Tibial artery (tissue), 4 donors: ENCODE results near the gene PAGE1.
"Not testable (repeated sequence)": the region's sequence is repeated elsewhere in the genome, so short reads cannot be mapped to it uniquely, and the experiment has no call there.

ENCODE experiments used
- DNase-seq, 2 donors: peaks; one replicate each; pipeline ENCODE4 v3.0.0-alpha.2; 2019
- H3K27ac ChIP-seq, 2 donors: fragments of 200-600 bp; sonication (generic) in 1 of 2; 1 replicate in 1 of 2; 2 replicates in 1 of 2; pipeline ENCODE4 v1.5.1; 2018 to 2019; ENCODE audit warnings: mild to moderate bottlenecking in 1 of 2
- H3K27me3 ChIP-seq, 2 donors: fragments of 200-600 bp; sonication (generic) in 1 of 2; one replicate each; pipeline versions ENCODE4 v1.5.1 to v1.6.0; 2016 to 2019
- H3K36me3 ChIP-seq, 3 donors: fragments of 200-600 bp; sonication (generic) in 2 of 3; one replicate each; pipeline ENCODE4 v1.5.1; 2016 to 2019; ENCODE audit warnings: mild to moderate bottlenecking in 2 of 3
- H3K4me1 ChIP-seq, 4 donors: fragments of 200-600 bp; sonication (generic) in 2 of 4; 1 replicate in 3 of 4; 2 replicates in 1 of 4; pipeline ENCODE4 v1.5.1; 2016 to 2019
- H3K4me3 ChIP-seq, 2 donors: fragments of 200-600 bp; sonication (generic) in 1 of 2; 1 replicate in 1 of 2; 2 replicates in 1 of 2; pipeline ENCODE4 v1.5.1; 2018 to 2019; ENCODE audit warnings: mild to moderate bottlenecking in 2 of 2
- H3K9me3 ChIP-seq, 3 donors: fragments of 200-600 bp; sonication (generic) in 1 of 3; one replicate each; pipeline ENCODE4 v1.5.1; 2016 to 2019
- intact Hi-C: fragments of 100-400 bp; cut with DNase I; formaldehyde crosslinking; loops from one replicate; pipeline ENCODE4 v1.15.0; 2023; ENCODE audit warnings: low total_unique reads
- TF ChIP-seq, protein P1 (sequence below), 2 experiments: fragments of 200-600 bp in 1 of 2; fragments of 450-650 bp in 1 of 2; IDR thresholded peaks; one replicate each; pipeline ENCODE4 v1.5.1; 2017 to 2019; ENCODE audit warnings: antibody characterized with exemption in 2 of 2, mild to moderate bottlenecking in 1 of 2, moderate library complexity in 1 of 2

Gene PAGE1

DNA sequence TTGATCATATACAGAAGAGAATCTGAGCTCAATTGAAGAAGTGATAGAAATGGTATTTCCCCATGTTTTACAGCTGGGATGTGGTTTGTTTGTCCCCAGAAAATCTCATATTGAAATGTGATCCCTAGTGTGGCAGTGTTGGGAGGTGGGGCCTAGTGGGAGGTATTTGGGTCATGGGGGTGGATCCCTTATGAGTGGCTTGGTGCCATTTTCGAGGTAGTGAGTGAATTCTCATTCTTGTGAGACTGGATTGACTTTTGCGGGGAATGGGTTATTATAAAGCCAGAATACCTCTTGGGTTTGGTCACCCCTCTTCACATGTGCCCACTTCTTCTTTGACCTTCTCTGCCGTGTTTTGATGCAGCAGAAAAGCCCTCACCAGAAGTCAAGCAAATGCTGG lies 29.6 kb upstream of the PAGE1 start:
- Histone ChIP-seq H3K27me3 (no peaks in the 10 kb centered on the region), H3K36me3 (no peaks in the 10 kb centered on the region), H3K4me3 (no peak overlapping the region), H3K4me1 (no peaks in the 10 kb centered on the region), H3K9me3 (peaks cover 0 to 8% (median 0%) of the 10 kb centered on the region in 3 donors), H3K27ac (no peak overlapping the region)
- TF ChIP-seq, protein P1, sequence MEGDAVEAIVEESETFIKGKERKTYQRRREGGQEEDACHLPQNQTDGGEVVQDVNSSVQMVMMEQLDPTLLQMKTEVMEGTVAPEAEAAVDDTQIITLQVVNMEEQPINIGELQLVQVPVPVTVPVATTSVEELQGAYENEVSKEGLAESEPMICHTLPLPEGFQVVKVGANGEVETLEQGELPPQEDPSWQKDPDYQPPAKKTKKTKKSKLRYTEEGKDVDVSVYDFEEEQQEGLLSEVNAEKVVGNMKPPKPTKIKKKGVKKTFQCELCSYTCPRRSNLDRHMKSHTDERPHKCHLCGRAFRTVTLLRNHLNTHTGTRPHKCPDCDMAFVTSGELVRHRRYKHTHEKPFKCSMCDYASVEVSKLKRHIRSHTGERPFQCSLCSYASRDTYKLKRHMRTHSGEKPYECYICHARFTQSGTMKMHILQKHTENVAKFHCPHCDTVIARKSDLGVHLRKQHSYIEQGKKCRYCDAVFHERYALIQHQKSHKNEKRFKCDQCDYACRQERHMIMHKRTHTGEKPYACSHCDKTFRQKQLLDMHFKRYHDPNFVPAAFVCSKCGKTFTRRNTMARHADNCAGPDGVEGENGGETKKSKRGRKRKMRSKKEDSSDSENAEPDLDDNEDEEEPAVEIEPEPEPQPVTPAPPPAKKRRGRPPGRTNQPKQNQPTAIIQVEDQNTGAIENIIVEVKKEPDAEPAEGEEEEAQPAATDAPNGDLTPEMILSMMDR (IDR thresholded peaks at IDR 0.05): no peak
- no peak for DNase-seq
- intact Hi-C loops: no loop called here

DNA sequence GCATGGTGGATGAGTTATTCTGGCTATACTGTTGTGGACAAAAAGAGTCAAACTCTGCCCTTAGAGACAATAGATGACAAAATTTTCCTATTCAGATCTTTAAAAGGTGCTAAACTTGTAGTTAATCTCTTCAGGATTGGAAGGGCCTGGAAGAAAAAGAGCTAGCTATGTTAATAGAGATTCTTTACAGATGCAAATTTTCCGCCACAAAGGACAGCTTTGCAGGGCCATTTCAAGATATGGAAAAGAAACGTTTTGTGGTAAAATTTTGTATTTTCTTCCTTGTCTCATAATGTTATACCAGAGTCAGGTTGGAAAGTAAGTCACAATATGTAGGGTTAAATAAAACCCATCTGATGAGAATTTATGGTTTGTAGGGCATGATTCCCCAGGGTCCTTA lies 24.3 kb upstream of the PAGE1 start:
- DNase-seq, H3K36me3 ChIP-seq, H3K9me3 ChIP-seq, H3K27ac ChIP-seq, intact Hi-C loops, H3K4me3 ChIP-seq, H3K27me3 ChIP-seq, H3K4me1 ChIP-seq: not testable (repeated sequence)

DNA sequence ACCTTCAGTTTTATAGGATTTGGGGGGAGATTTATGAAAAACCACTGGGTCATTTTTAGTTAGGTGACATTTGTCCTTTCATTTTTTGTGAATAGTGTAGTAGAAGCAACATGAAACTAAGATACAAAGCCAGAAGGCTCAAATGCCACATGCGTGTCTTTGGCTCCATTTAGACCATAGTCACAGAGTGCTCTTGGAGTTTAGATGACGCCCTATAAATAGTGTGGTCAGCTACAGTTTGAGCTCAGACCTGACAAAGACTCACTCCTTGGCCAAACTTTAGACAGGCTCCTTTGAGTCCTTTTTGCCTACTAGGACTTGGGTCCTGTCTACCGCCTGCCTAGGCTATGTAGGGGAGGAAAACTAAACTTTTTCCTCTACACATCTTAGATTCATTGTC lies 16.8 kb upstream of the PAGE1 start:
- Histone ChIP-seq H3K4me1 (no peaks in the 10 kb centered on the region), H3K4me3 (no peak overlapping the region), H3K9me3 (no peaks in the 10 kb centered on the region), H3K27me3 (no peaks in the 10 kb centered on the region), H3K27ac (no peak overlapping the region), H3K36me3 (no peaks in the 10 kb centered on the region)
- TF ChIP-seq, protein P1 (IDR thresholded peaks at IDR 0.05): no peak
- intact Hi-C loops: no loop called here
- no peak for DNase-seq

DNA sequence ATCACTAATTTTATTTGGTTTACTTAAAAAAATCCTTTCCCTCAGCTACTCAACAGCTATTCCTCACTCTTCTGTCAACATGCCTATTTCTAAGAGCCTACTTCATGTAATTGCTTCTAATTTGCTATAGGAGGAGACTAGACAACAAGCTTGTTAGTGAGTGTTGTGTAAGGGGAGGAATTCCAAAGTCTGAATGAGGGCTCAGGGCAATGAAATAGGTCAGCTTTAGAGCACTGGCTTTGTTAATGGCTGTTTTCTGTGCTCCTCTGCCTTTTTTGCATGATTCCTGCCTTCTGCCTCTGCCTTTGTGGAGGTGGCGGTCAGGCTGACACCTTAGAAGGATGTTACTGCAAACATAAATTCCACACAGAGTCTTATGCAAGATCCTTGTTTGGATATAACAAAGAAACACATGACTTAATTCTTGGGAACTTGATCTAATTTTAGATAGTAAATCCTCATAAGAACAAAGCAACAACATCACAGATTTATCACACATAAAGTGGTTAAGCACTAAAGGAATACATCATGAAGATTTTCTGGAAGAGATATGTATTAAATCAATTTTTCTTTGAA lies 15.0 kb upstream of the PAGE1 start:
- Histone ChIP-seq H3K36me3 (no peaks in the 10 kb centered on the region), H3K9me3 (no peaks in the 10 kb centered on the region), H3K4me3 (no peak overlapping the region), H3K27ac (no peak overlapping the region), H3K4me1 (no peaks in the 10 kb centered on the region), H3K27me3 (no peaks in the 10 kb centered on the region)
- TF ChIP-seq, protein P1 (IDR thresholded peaks at IDR 0.05): no peak
- intact Hi-C loops: no loop called here
- DNase-seq: no peak

DNA sequence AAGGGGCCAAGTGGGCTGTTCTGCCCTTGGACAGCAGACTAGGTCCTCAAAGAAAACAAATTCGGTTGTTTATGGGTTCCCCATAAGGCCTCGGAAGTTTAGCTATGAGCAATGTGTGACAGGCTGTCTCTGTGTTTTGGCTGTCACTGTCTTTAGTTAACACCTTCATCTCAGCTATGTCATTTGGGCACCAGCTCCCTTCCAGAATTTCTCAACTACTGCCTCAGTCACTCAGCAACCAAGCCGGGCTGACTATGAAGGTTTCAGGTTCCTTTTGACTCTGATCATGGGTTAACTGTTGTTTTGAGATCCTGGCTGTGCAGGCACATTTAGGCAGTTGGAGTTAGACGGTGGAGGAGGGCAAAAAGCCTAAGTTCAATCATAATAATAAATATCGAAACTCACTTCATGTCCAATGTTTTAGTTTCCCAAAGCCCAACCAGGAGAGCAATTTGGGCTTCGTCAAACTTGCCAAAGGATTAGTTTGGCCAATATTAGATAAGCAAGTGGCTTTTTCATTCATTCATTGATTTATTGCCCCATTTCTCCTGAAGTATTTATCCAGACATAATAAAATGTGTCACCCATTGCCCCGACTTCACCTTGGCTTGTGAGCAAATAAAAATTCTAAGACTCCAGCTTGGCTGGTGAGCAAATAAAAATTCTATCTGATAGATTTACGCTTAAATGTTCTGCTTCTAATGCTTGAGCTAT lies 9.1 kb upstream of the PAGE1 start:
- no peak overlapping the region for H3K27ac ChIP-seq
- no peaks in the 10 kb centered on the region for H3K36me3 ChIP-seq
- H3K4me1 ChIP-seq: no peaks in the 10 kb centered on the region
- no peak for DNase-seq
- TF ChIP-seq, protein P1 (IDR thresholded peaks at IDR 0.05): no peak
- H3K9me3 ChIP-seq: no peaks in the 10 kb centered on the region
- H3K27me3 ChIP-seq: no peaks in the 10 kb centered on the region
- intact Hi-C loops: no loop called here
- H3K4me3 ChIP-seq: no peak overlapping the region

DNA sequence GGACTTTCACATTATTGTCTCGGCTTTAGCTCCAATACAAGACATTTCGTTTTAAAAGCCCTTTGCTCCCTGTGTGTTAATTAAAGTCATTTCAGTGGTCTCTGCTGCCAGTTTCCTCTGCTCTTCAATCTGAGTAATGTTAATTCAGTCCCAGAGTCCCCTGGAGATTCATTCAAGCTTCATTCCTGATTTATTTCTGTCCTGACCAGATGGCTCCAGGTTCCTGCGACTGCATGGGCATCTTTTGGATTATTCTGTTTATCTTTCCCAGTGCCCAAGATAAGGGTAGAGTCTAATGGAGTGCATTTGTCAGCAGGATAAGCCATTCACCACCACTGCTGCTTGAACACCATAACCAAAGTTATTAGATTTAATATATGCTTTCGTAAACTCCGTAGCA lies 6.1 kb upstream of the PAGE1 start:
- Histone ChIP-seq H3K4me3 (no peak overlapping the region), H3K4me1 (no peaks in the 10 kb centered on the region), H3K36me3 (no peaks in the 10 kb centered on the region), H3K27ac (no peak overlapping the region), H3K9me3 (no peaks in the 10 kb centered on the region), H3K27me3 (no peaks in the 10 kb centered on the region)
- intact Hi-C loops: no loop called here
- no peak for DNase-seq
- TF ChIP-seq, protein P1 (IDR thresholded peaks at IDR 0.05): no peak
